Effector memory CD4-positive, alpha-beta T cell (primary cell): ENCODE data around the gene ARMH4.

ENCODE experiments used
- DNase-seq, 3 donors: peaks; one replicate each; pipeline ENCODE4 v3.0.0-alpha.2; 2020
- H3K27ac ChIP-seq: 2 replicates; pipeline ENCODE4 v1.7.0; 2013; ENCODE audit warnings: mild to moderate bottlenecking, low read length, moderate library complexity; ENCODE audit not compliant: insufficient read depth, poor library complexity, severe bottlenecking
- H3K27me3 ChIP-seq: replicated peaks from 2 replicates; pipeline ENCODE4 v1.7.0; 2013; ENCODE audit warnings: mild to moderate bottlenecking, low read length; ENCODE audit not compliant: insufficient read depth, control insufficient read depth, poor library complexity, severe bottlenecking
- H3K36me3 ChIP-seq: 2 replicates; pipeline ENCODE4 v1.7.0; 2013; ENCODE audit warnings: mild to moderate bottlenecking, low read length, moderate library complexity; ENCODE audit not compliant: control insufficient read depth, insufficient read depth
- H3K4me1 ChIP-seq: 2 replicates; pipeline ENCODE4 v1.7.0; 2013; ENCODE audit warnings: low read length, mild to moderate bottlenecking; ENCODE audit not compliant: control insufficient read depth, insufficient read depth, poor library complexity, severe bottlenecking
- H3K4me3 ChIP-seq: 2 replicates; pipeline ENCODE4 v1.7.0; 2013; ENCODE audit warnings: low read length, low read depth, mild to moderate bottlenecking; ENCODE audit not compliant: insufficient read depth, poor library complexity, severe bottlenecking
- H3K9me3 ChIP-seq: 2 replicates; pipeline ENCODE4 v1.7.0; 2013; ENCODE audit warnings: mild to moderate bottlenecking, low read length, moderate library complexity; ENCODE audit not compliant: control insufficient read depth

Gene ARMH4

DNA sequence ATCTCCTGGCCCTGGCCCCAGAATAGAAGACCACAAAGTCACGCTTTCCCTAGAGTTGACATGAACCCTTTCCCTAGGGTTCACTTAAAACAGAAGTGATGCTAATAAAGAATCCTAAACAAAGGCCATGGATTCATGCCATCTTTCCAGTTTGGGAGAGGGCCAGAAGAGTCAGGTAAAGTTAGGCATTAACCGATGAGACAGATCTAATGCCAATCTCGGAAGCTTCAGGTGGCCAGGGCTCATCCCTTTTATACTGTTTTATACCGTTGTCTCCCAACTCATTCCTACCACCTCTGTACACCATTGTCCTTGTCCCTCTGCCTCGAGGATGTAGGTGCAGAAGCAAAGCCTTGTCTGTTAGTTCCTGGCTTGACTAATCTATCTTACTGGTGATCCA lies 25.1 kb upstream of the ARMH4 start:
- no peak for DNase-seq
- Histone ChIP-seq H3K36me3 (no peaks in the 10 kb centered on the region), H3K27me3 (no peaks in the 10 kb centered on the region), H3K9me3 (no peaks in the 10 kb centered on the region), H3K4me3 (no peak overlapping the region), H3K27ac (no peak overlapping the region), H3K4me1 (no peaks in the 10 kb centered on the region)

DNA sequence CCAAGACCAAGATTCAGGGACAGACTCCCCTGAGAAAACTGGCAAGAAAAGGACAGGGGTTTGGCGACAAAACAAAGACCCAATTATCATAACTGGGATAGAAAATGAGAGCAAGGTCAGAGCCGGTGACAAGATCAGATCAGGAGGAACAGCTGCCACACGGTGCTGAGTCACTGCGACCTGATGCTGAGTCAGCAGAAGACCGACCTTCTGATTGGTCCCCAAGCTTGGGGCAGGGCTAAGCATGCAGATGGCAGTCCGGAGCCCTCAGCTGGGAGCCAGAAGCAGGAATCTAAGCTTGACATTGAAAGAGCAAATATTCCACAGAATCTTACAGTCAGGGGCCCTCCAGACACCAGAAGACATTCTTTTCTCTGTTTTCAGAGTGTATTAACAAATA lies 19.1 kb upstream of the ARMH4 start:
- H3K4me3 ChIP-seq, result no peak overlapping the region
- H3K27me3 ChIP-seq, result no peaks in the 10 kb centered on the region
- H3K27ac ChIP-seq, result no peak overlapping the region
- H3K4me1 ChIP-seq, result no peaks in the 10 kb centered on the region
- H3K36me3 ChIP-seq, result no peaks in the 10 kb centered on the region
- H3K9me3 ChIP-seq, result no peaks in the 10 kb centered on the region
- peak in 2 of 3 donors; percentile 6 to 9 for DNase-seq

DNA sequence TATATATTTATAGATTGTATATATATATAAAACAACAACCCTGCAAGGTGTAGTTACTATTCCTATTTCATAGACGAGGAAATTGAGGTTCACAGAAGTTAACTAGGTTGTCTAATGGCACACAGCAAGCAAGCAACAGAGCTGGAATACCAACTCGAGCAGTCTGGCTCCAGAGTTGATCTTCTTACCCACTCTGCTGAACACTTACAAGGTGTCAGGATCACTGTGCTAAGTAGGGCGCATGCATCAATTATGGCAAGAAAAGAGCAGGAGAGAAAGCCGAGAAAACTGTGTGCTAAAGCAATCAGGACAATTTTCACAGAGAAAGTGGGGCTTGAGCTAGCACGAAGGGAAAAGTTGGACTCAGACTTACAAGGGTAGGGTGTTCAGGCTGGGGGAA lies 15.9 kb upstream of the ARMH4 start:
- no peak for DNase-seq
- Histone ChIP-seq H3K9me3 (no peaks in the 10 kb centered on the region), H3K27ac (no peak overlapping the region), H3K27me3 (no peaks in the 10 kb centered on the region), H3K4me1 (no peaks in the 10 kb centered on the region), H3K4me3 (no peak overlapping the region), H3K36me3 (no peaks in the 10 kb centered on the region)

DNA sequence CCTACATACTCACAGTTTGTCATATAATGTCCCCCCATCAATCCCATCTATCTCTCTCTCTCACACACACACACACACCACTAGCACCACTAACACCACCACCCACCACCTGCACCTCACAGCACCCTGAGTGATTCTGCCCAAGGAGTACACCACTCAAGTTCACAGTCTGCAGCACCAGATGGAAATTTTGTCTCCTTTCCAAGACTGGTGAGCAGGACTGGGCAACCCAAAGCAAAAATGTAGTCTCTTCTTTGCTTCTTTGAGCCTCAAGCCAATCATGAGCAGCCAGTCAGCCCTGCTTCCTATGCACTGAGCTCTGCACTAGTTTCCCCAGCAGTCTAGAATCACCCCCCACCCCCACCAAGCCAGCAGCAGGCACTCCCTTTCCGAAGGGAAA lies 15.0 kb upstream of the ARMH4 start:
- Histone ChIP-seq H3K27ac (no peak overlapping the region), H3K4me3 (no peak overlapping the region), H3K9me3 (no peaks in the 10 kb centered on the region), H3K27me3 (no peaks in the 10 kb centered on the region), H3K36me3 (no peaks in the 10 kb centered on the region), H3K4me1 (no peaks in the 10 kb centered on the region)
- no peak for DNase-seq

DNA sequence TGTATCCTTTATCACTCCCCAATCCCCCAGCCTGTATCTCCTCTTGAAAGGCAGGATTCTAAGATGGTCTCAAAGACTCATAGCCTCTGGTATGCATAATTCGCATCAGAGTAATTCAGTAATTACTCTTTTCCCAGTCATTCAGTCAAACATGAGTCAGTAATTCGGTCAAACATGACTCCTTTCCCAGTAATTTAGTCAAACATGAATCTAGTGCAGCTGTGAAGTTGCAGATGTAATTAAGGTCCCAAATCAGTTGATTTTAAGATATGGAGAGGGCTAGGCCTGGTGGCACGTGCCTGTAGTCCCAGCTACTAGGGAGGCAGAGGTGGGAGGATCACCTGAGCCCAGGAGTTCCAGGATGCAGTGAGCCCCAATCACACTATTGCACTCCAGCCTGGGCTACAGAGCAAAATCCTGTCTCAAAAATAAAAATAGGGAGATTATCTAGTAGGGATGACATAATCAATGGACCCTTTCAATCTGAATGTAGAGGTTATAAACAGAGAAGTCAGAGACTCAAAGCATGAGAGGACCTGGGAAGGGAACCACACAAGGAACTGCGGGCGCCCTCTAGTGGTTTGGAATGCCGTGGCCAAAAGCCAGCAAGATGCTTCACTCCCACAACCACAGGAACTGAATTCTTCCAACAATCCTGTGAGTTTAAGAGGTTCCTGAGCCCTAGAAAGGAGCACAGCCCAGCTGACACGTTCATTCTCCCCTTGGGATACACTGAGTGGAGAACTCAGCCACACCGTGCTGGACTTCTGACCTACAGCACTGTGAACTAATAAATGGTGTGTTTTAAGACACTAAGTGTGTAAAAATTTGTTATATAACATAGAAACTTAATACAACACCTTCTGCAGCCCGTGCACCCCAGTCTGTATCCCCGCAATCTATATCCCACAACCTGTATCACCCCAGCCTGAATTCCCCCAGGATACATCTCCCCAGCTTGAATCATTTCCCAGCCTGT lies 14.3 kb upstream of the ARMH4 start:
- H3K27ac ChIP-seq, result no peak overlapping the region

DNA sequence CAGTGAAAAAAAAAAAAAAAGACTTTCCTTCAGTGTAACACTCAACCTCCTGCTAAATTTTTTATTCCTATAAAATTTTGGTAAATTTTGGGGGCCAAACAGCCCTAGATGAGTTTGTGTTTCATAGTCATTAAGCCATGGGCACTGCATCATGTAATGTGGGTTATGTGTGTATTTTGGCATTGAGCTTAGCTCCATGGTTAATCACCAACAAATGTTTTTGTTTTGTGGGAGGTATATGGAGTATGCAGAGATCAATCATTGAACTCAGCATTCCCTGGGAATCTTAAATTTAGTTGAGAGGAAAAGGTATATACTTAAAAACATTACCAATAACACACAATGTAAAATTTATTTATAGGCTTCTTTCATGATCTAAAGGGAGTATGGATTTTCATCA lies 8.5 kb upstream of the ARMH4 start:
- no peaks in the 10 kb centered on the region for H3K36me3 ChIP-seq
- no peak overlapping the region for H3K4me3 ChIP-seq
- no peaks in the 10 kb centered on the region for H3K27me3 ChIP-seq
- H3K4me1 ChIP-seq, result no peaks in the 10 kb centered on the region
- DNase-seq, result no peak
- no peak overlapping the region for H3K27ac ChIP-seq
- H3K9me3 ChIP-seq, result no peaks in the 10 kb centered on the region

More for the DNA sequence above, 14.3 kb upstream of the ARMH4 start:
- Histone ChIP-seq H3K4me3 (no peak overlapping the region), H3K36me3 (no peaks in the 10 kb centered on the region), H3K4me1 (no peaks in the 10 kb centered on the region), H3K27me3 (no peaks in the 10 kb centered on the region), H3K9me3 (no peaks in the 10 kb centered on the region)
- DNase-seq, result peak in 2 of 3 donors; percentile 22 to 47

DNA sequence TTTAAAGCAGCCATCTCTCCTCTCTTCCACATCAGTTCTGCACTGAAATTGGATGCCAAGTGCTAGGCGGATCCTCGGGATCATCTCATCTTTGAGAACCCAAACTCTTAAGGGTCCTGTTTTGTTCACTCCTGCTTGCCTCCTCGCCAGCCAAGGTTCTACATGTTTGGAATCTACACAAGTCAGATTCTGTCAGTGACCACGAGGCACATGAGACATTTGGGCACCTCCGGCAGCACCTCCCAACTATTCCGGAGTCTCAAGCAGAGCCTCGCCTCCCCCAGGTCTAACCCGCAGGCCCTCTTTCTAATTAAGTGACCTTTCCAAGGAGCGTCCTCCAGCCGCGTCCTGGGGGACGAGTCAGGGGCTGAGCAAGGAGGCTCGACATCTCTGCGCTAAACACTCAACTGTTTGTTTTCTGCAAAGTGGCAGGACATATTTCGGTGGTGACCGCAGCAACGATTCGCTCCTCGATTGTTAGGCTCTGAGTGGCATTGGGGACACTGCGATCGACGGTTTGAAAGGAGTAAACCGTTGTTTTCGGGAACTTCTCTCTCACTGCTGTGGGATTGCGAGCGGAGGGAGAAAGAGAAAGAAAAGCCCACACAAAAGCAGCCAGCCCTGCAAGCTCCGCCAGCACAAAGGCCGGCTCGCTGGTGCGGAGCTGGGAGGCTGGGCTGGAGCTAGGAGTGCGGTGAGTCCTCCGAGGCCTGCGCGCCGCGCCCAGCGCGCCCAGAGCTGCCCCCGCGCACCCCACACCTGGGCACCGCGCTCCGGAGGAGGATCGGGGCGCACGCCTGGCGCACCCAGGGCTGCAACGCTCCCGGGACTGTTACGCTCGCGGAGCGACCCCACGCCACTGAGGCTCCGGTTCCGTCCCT lies 640 bp downstream of the ARMH4 start:
- H3K4me3 ChIP-seq, result peak overlapping the region; percentile 74
- no peaks in the 10 kb centered on the region for H3K36me3 ChIP-seq
- no peaks in the 10 kb centered on the region for H3K9me3 ChIP-seq
- no peak for DNase-seq
- H3K27ac ChIP-seq, result no peak overlapping the region
- peaks cover 12% of the 10 kb centered on the region for H3K27me3 ChIP-seq
- H3K4me1 ChIP-seq, result peaks cover 5% of the 10 kb centered on the region

DNA sequence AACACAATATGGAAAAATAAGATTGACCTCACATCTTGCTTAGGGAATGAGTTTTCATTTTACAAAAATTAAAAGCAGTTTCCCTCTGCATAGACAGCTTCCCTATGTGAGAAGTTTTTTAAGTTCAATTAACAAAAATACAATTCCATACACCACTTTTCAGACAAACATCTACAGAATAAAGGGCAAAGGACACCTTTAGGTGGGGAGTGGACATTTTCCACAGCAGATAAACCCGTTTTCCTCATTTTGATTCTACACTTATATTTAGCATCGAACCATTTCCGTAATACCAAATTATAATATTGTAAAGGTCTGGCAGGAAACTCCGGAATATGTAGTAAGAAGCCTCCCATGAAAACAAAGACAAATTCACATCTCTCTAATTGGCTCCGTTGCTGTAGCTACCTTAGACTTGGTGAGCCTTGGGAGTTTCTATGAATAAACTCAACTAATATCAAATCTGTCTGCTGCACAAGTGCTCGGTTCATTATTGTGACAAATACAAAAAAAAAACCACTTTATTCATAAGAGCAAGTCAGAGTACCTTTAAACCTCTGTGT lies 1.7 kb downstream of the ARMH4 start:
- Histone ChIP-seq H3K36me3 (no peaks in the 10 kb centered on the region), H3K4me3 (no peak overlapping the region), H3K9me3 (no peaks in the 10 kb centered on the region), H3K27me3 (peaks cover 12% of the 10 kb centered on the region), H3K4me1 (peaks cover 5% of the 10 kb centered on the region), H3K27ac (no peak overlapping the region)
- no peak for DNase-seq

DNA sequence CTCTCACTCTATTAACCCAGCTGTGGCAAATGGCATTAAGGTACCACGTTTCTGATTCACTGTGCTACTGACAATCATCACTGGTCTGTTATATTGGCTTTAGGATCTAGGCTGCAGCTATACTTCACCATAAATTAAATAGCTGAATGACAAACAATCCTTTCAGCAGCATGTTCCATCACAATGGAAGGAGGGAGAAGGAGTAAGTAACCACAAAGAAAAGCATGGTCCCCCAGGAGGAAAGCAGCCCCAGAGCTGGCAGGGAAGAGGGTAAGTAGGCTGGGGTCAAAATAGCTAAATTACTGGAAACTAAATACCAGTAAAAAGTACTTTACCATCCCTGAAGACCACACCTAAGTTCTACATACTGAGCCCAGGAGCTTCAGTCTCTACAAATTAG lies 2.8 kb downstream of the ARMH4 start:
- DNase-seq, result no peak
- H3K27me3 ChIP-seq, result peaks cover 12% of the 10 kb centered on the region
- no peak overlapping the region for H3K4me3 ChIP-seq
- no peaks in the 10 kb centered on the region for H3K36me3 ChIP-seq
- no peak overlapping the region for H3K27ac ChIP-seq
- peaks cover 5% of the 10 kb centered on the region for H3K4me1 ChIP-seq
- H3K9me3 ChIP-seq, result no peaks in the 10 kb centered on the region
